ENCODE results near the gene UPP1. TPM values are rescaled to one million over a fixed set of nuclear protein-coding genes. Genes with fewer than 3 reads are reported as not detected.
"Not testable (repeated sequence)": the region's sequence is repeated elsewhere in the genome, so short reads cannot be mapped to it uniquely, and the experiment has no call there.

UPP1 gene
- polyA plus RNA-seq, 2 of the 4 experiments (the other 2 are of a cell fraction), result 32.2 to 55.7 TPM

- TF ChIP-seq BHLHE40 (IDR thresholded peaks at IDR 0.05; ENCODE audit: low read depth, low read length) (no peak), EHMT2 (IDR thresholded peaks at IDR 0.05; ENCODE audit: low read depth) (no peak), ZFP36 (IDR thresholded peaks at IDR 0.05; ENCODE audit: borderline replicate concordance, partially characterized antibody) (no peak), KDM1A (IDR thresholded peaks at IDR 0.05; ENCODE audit: low read depth) (no peak), RFX5 (IDR thresholded peaks at IDR 0.05) (no peak)
- TF ChIP-seq, protein P1, sequence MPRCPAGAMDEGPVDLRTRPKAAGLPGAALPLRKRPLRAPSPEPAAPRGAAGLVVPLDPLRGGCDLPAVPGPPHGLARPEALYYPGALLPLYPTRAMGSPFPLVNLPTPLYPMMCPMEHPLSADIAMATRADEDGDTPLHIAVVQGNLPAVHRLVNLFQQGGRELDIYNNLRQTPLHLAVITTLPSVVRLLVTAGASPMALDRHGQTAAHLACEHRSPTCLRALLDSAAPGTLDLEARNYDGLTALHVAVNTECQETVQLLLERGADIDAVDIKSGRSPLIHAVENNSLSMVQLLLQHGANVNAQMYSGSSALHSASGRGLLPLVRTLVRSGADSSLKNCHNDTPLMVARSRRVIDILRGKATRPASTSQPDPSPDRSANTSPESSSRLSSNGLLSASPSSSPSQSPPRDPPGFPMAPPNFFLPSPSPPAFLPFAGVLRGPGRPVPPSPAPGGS (IDR thresholded peaks at IDR 0.05), result no peak
- TF ChIP-seq, protein P2, sequence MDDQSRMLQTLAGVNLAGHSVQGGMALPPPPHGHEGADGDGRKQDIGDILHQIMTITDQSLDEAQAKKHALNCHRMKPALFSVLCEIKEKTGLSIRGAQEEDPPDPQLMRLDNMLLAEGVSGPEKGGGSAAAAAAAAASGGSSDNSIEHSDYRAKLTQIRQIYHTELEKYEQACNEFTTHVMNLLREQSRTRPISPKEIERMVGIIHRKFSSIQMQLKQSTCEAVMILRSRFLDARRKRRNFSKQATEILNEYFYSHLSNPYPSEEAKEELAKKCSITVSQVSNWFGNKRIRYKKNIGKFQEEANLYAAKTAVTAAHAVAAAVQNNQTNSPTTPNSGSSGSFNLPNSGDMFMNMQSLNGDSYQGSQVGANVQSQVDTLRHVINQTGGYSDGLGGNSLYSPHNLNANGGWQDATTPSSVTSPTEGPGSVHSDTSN (IDR thresholded peaks at IDR 0.05), result no peak
Observed at GRCh38 chr7:48067475-48067874, 21.6 kb upstream of the UPP1 start (continued).

DNA sequence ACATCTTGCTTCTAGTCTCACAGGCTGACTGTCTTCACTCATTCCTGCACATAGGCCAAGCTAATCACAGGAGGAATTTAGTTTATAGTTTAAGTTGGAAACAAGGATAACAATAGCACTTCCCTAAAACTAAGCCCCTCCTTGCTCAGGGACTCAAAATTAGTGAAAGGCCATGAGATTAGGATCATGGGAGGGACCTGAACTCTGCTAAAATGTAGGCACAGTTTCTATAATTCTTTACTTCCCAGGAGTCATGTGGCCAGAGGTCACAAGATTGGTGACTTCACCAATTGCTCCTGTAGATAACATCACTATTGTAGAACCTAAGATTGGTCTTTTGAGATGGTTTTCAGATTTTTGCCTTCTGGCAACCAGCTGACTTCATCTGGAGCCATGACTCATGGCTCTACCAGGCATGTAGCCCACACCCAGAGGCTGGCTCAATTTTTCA lies 14.8 kb upstream of the UPP1 start:
- TF ChIP-seq FOSL2 (IDR thresholded peaks at IDR 0.05) (no peak), FOSL2 (CRISPR knock-in tag; IDR thresholded peaks at IDR 0.05) (0 out of 2 replicates have a peak, but pooled peaks have one; percentile 21), MAZ (IDR thresholded peaks at IDR 0.05; ENCODE audit: borderline replicate concordance, low read depth, low read length) (no peak)
- Histone ChIP-seq H3K27ac (no peak overlapping the region), H3K9me3 (no peaks in the 10 kb centered on the region), H3K4me3 (no peak overlapping the region), H3K4me2 (no peak overlapping the region), H3K4me1 (no peaks in the 10 kb centered on the region)
- FAIRE-seq, result no peak
- ATAC-seq, result no peak
- ChIA-PET POLR2A (no interaction called here), CTCF (interaction anchor here (2.0 kb wide), 1 partner anchor 36 kb away, joined by 4 read pairs; no protein-coding TSS in a partner anchor)
- DNase-seq (ENCODE audit: low read depth in 1 of 2, low spot score in 1 of 2), result no peak

DNA sequence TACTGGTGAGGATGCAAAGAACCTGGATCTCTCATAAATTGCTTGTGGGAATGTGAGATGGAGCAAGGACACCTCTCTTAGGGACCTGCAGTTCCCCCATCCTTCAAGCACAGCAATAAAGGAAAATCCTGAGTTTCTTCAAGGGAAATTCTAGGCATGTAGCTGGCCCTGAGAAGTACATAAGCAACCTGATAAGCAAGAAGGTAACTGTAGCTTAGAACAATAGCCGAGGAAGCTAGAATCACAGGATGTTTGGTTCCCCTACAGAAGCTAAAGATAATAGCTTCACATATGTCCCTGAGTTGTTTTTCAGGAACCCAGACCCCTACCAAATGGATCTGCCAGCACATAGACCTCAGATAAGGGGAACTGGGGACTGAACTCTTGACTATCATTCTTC lies 11.6 kb upstream of the UPP1 start:
- ChIA-PET POLR2A (no interaction called here), CTCF (interaction anchor here (0.7 to 1.7 kb wide), 5 partner anchors 15 to 132 kb away, joined by 3 to 5 read pairs (median 4); no protein-coding TSS in a partner anchor)
- Histone ChIP-seq H3K27ac (no peak overlapping the region), H3K4me1 (no peaks in the 10 kb centered on the region; the same call in 2 of the 3 replicates), H3K4me2 (no peak overlapping the region), H3K4me3 (no peak overlapping the region), H3K9me3 (no peaks in the 10 kb centered on the region)
- ATAC-seq (no peak), FAIRE-seq (no peak), DNase-seq (ENCODE audit: low read depth in 1 of 2, low spot score in 1 of 2) (no peak)
- WGBS (ENCODE audit: missing lambda C conversion rate), result 95% methylated on average over 1 of the region's 1 CpG
- TF ChIP-seq FOSB (CRISPR knock-in tag; IDR thresholded peaks at IDR 0.05) (no peak), ESRRA (IDR thresholded peaks at IDR 0.05; ENCODE audit: borderline replicate concordance, low read length) (no peak)
- TF ChIP-seq, protein P1 (IDR thresholded peaks at IDR 0.05), result no peak

GRCh38 chr7:48078470-48078869 lies 10.6 kb upstream of the UPP1 start:
- Histone ChIP-seq H3K4me2 (no peak overlapping the region), H3K4me3 (no peak overlapping the region), H3K4me1 (peaks cover 9% of the 10 kb centered on the region), H3K27ac (no peak overlapping the region), H3K9me3 (no peaks in the 10 kb centered on the region)
- 67% methylated on average over 2 of the region's 2 CpGs for WGBS (ENCODE audit: missing lambda C conversion rate)
- no peak for FAIRE-seq
- ChIA-PET CTCF (interaction anchor here (1.4 to 1.7 kb wide), 3 partner anchors 16 to 87 kb away, joined by 4 to 5 read pairs (median 5); no protein-coding TSS in a partner anchor), POLR2A (no interaction called here)
- TF ChIP-seq HOXA7 (CRISPR knock-in tag; IDR thresholded peaks at IDR 0.05) (no peak), FOSL2 (IDR thresholded peaks at IDR 0.05) (no peak), FOSL2 (CRISPR knock-in tag; IDR thresholded peaks at IDR 0.05) (no peak), JUN (IDR thresholded peaks at IDR 0.05) (no peak)
- TF ChIP-seq, protein P3, sequence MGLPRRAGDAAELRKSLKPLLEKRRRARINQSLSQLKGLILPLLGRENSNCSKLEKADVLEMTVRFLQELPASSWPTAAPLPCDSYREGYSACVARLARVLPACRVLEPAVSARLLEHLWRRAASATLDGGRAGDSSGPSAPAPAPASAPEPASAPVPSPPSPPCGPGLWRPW (IDR thresholded peaks at IDR 0.05), result no peak
- no peak for DNase-seq (ENCODE audit: low read depth in 1 of 2, low spot score in 1 of 2)
- no peak for ATAC-seq

GRCh38 chr7:48082378-48082777 lies 6.7 kb upstream of the UPP1 start:
- H3K4me2 ChIP-seq; ATAC-seq; FAIRE-seq; H3K9me3 ChIP-seq; H3K4me3 ChIP-seq; DNase-seq (ENCODE audit: low read depth in 1 of 2, low spot score in 1 of 2); POLR2A ChIA-PET: not testable (repeated sequence)
- CTCF ChIA-PET, result interaction anchor here (0.9 to 15.8 kb wide), 3 partner anchors 12 to 91 kb away, joined by 3 to 177 read pairs (median 8); no protein-coding TSS in a partner anchor
- peaks cover 47% of the 10 kb centered on the region for H3K4me1 ChIP-seq
- H3K27ac ChIP-seq, result 0 out of 6 replicates have a peak overlapping the region, but pooled peaks of 1 of the 2 experiments have one; percentile 93

Measured in A549 (cell line).